NCI-H2107 treated with DMSO at 0.1 percent for 48 hours (cell line): Measurements from ENCODE around the gene NT5C.
"Not testable (repeated sequence)": the region's sequence is repeated elsewhere in the genome, so short reads cannot be mapped to it uniquely, and the experiment has no call there.

Experiments used
- DNase-seq: peaks from one replicate; lab custom pipeline; 2025; ENCODE audit not compliant: unreplicated experiment; lab: John Stamatoyannopoulos, UW

Gene NT5C

GRCh38 chr17:75144816-75145512 is 13.4 kb upstream of the NT5C start:
- DNase-seq = no peak

- no peak for DNase-seq
Observed at GRCh38 chr17:75142236-75142971, 10.9 kb upstream of the NT5C start.

- no peak for DNase-seq
Observed at GRCh38 chr17:75138519-75138918, 7.0 kb upstream of the NT5C start.

- not testable (repeated sequence) for DNase-seq
Observed at GRCh38 chr17:75137762-75138161, 6.2 kb upstream of the NT5C start.

GRCh38 chr17:75135946-75136345 is 4.4 kb upstream of the NT5C start:
- DNase-seq = no peak

GRCh38 chr17:75135452-75135851 is 3.9 kb upstream of the NT5C start:
- DNase-seq = no peak

GRCh38 chr17:75133607-75134347 is 2.2 kb upstream of the NT5C start:
- not testable (repeated sequence) for DNase-seq

GRCh38 chr17:75133001-75133400 is 1.5 kb upstream of the NT5C start:
- no peak for DNase-seq

GRCh38 chr17:75132018-75133000 is 767 bp upstream of the NT5C start:
- DNase-seq = not testable (repeated sequence)

- DNase-seq = no peak
Observed at GRCh38 chr17:75130632-75131277, 787 bp downstream of the NT5C start.

- DNase-seq = no peak
Observed at GRCh38 chr17:75130059-75130631, 1.4 kb downstream of the NT5C start.

- no peak for DNase-seq
Observed at GRCh38 chr17:75129576-75129975, 2.0 kb downstream of the NT5C start.

GRCh38 chr17:75128694-75129505 is 2.6 kb downstream of the NT5C start:
- no peak for DNase-seq

- not testable (repeated sequence) for DNase-seq
Observed at GRCh38 chr17:75127936-75128335, 3.6 kb downstream of the NT5C start.

GRCh38 chr17:75126954-75127353 is 4.6 kb downstream of the NT5C start:
- DNase-seq = no peak

- DNase-seq = no peak
Observed at GRCh38 chr17:75125984-75126383, 5.6 kb downstream of the NT5C start.

GRCh38 chr17:75124819-75125162 is 6.8 kb downstream of the NT5C start:
- no peak for DNase-seq

GRCh38 chr17:75124041-75124818 is 7.3 kb downstream of the NT5C start:
- no peak for DNase-seq
